Measurements from ENCODE around the gene DNAJC22. TPM values are rescaled to one million over a fixed set of nuclear protein-coding genes. Genes with fewer than 3 reads are reported as not detected.
"Not testable (repeated sequence)": the region's sequence is repeated elsewhere in the genome, so short reads cannot be mapped to it uniquely, and the experiment has no call there.

The DNAJC22 gene
- 50.0 TPM for polyA plus RNA-seq
- long read RNA-seq, donor 1, partial matches to known transcripts: 26 of 26 reads
- long read RNA-seq, donor 1, other reads (novel, unspliced or antisense): 0 of 26 reads
- long read RNA-seq, donor 2, partial matches to known transcripts: 28 of 28 reads
- long read RNA-seq, donor 2, other reads (novel, unspliced or antisense): 0 of 28 reads
- long read RNA-seq, donor 3: 0 reads
- long read RNA-seq, donor 4: 0 reads
- long read RNA-seq, donor 5: 0 reads
- long read RNA-seq, donor 6, partial matches to known transcripts: 15 of 15 reads
- long read RNA-seq, donor 6, other reads (novel, unspliced or antisense): 0 of 15 reads
- long read RNA-seq, donor 7: 0 reads
- long read RNA-seq, donor 8, partial matches to known transcripts: 10 of 10 reads
- long read RNA-seq, donor 8, other reads (novel, unspliced or antisense): 0 of 10 reads
- long read RNA-seq, donor 9, partial matches to known transcripts: 16 of 16 reads
- long read RNA-seq, donor 9, other reads (novel, unspliced or antisense): 0 of 16 reads
- long read RNA-seq, donor 10, partial matches to known transcripts: 9 of 9 reads
- long read RNA-seq, donor 10, other reads (novel, unspliced or antisense): 0 of 9 reads
- long read RNA-seq, donor 11, partial matches to known transcripts: 7 of 7 reads
- long read RNA-seq, donor 11, other reads (novel, unspliced or antisense): 0 of 7 reads

DNA sequence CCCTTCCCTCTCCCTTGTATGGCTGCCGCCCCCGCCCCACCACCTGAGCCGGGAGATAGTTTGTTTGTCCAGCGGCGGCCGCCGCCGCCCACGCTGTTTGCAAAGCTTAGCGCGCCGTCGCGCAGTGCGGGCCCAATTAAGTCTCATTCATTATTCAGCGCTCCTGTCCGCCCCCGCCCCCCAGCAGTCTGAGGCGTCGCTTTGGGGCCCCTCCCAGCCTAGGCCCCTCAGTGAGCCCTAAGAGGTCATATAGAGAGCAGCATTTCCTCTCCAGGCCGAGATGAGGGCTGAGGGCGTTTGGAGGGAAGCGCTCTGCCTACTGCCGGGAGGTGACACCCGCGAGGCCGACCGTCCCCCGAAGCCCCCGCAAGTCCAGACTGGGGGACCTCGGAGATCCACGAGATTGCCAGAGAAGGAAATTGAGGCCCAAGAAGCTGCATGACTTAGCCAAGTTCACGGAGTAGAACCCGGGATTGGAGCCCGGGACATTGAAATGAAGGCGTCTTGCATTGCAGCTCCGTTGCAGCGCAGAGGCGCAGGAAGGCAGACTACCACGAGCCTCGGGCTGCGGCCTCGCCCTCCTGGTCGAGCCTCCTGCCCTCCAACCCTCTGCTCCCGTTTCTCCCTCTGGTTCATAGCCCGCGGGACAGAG is at the start of gene DNAJC22:
TSS of gene DNAJC22 (plus strand) at position 230 of the 652 bp plus-strand sequence. CDS start 1,985 bp downstream, outside the sequence.
- Histone ChIP-seq H3K27me3 (ENCODE audit: control insufficient read depth, insufficient read depth, low read length) (peaks cover 64% of the 10 kb centered on the region), H3K36me3 (ENCODE audit: control insufficient read depth, insufficient read depth, low read length) (peaks cover 4% of the 10 kb centered on the region), H3K9me3 (ENCODE audit: control insufficient read depth, low read depth, low read length) (peaks cover 22% of the 10 kb centered on the region), H3K4me3 (ENCODE audit: low read length) (peak within 1 kb of the TSS; percentile 59), H3K27ac (ENCODE audit: low read length) (no peak within 1 kb of the TSS), H3K4me1 (ENCODE audit: control insufficient read depth, insufficient read depth, low read length) (peaks cover 58% of the 10 kb centered on the region)
- peak in 1 of 2 donors; percentile 46 for DNase-seq
- no CpG with 5 or more reads among the region's 47 CpGs for WGBS (ENCODE audit: insufficient coverage, low lambda C conversion rate)

DNA sequence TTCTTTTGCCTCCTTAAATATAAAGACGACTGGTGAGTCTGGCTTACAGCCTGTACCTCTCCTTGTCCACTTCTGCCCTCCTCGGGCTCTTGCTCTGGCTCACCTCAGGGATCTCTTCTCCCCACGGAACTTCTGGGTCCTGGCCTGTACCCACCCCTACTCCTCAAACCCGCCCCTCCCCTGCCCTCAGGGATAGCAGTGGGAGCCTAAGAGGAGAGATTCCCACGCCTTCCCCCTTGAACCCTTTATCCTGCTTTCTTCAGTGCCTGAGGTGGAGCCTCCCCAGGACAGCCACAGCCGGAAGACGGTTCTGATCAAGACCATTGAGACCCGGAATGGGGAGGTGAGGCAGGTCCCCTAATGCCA is 49.0 kb upstream of the DNAJC22 start:
- H3K4me1 ChIP-seq (ENCODE audit: control insufficient read depth, insufficient read depth, low read length): peaks cover 18% of the 10 kb centered on the region
- peaks cover 71% of the 10 kb centered on the region for H3K27me3 ChIP-seq (ENCODE audit: control insufficient read depth, insufficient read depth, low read length)
- no peak overlapping the region for H3K4me3 ChIP-seq (ENCODE audit: low read length)

DNA sequence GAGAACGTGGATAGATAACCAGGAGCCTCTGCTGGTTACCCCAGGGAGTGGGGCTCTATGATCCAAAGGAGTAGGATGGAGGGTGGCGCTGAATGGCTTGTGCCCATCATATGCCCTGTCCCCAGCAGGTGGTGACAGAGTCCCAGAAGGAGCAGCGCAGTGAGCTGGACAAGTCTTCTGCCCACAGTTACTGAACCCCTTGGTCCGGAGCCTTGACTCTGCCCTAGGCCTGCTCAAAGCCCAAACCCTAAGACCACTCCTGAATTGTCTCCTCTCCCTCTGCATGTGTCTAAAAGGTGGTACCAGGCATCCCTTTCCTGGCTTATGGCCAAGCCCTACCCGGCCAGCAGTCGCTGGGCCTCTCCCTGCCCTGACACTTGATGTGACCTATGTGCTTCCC is 48.5 kb upstream of the DNAJC22 start:
- Histone ChIP-seq H3K27ac (ENCODE audit: low read length) (no peak overlapping the region), H3K27me3 (ENCODE audit: control insufficient read depth, insufficient read depth, low read length) (peaks cover 71% of the 10 kb centered on the region), H3K36me3 (ENCODE audit: control insufficient read depth, insufficient read depth, low read length) (no peaks in the 10 kb centered on the region), H3K9me3 (ENCODE audit: control insufficient read depth, low read depth, low read length) (peaks cover 20% of the 10 kb centered on the region), H3K4me1 (ENCODE audit: control insufficient read depth, insufficient read depth, low read length) (peaks cover 18% of the 10 kb centered on the region), H3K4me3 (ENCODE audit: low read length) (no peak overlapping the region)
- DNase-seq: no peak
- WGBS (ENCODE audit: insufficient coverage, low lambda C conversion rate): 29% methylated on average over 1 of the region's 6 CpGs

More for the DNA sequence above, 49.0 kb upstream of the DNAJC22 start:
- DNase-seq: no peak
- WGBS (ENCODE audit: insufficient coverage, low lambda C conversion rate): no CpG with 5 or more reads among the region's 8 CpGs
- no peak overlapping the region for H3K27ac ChIP-seq (ENCODE audit: low read length)
- H3K36me3 ChIP-seq (ENCODE audit: control insufficient read depth, insufficient read depth, low read length): no peaks in the 10 kb centered on the region
- H3K9me3 ChIP-seq (ENCODE audit: control insufficient read depth, low read depth, low read length): peaks cover 20% of the 10 kb centered on the region

DNA sequence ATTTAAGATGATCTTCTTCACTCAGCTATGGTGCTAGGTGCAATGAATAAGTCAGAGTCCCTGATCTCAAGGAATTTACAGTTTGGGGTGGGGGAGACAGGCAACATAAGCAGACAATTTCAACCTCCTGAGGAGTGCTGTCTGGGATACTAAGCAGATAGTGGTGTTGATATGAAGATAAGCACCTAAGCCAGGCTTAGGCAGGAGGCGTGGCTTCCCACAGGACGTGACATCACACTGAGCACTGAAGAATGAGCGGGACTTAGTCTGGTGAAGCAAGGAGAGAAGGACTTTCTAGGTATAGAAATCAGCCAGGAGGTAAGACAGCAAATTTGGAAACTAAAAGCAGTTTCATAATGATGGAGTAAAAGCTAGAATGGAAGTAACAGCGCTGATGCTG is 44.9 kb upstream of the DNAJC22 start:
- Histone ChIP-seq H3K27ac (ENCODE audit: low read length) (no peak overlapping the region), H3K4me3 (ENCODE audit: low read length) (no peak overlapping the region), H3K4me1 (ENCODE audit: control insufficient read depth, insufficient read depth, low read length) (peaks cover 10% of the 10 kb centered on the region), H3K36me3 (ENCODE audit: control insufficient read depth, insufficient read depth, low read length) (no peaks in the 10 kb centered on the region), H3K27me3 (ENCODE audit: control insufficient read depth, insufficient read depth, low read length) (peaks cover 49% of the 10 kb centered on the region), H3K9me3 (ENCODE audit: control insufficient read depth, low read depth, low read length) (peaks cover 5% of the 10 kb centered on the region)
- WGBS (ENCODE audit: insufficient coverage, low lambda C conversion rate): 53% methylated on average over 4 of the region's 4 CpGs
- no peak for DNase-seq

DNA sequence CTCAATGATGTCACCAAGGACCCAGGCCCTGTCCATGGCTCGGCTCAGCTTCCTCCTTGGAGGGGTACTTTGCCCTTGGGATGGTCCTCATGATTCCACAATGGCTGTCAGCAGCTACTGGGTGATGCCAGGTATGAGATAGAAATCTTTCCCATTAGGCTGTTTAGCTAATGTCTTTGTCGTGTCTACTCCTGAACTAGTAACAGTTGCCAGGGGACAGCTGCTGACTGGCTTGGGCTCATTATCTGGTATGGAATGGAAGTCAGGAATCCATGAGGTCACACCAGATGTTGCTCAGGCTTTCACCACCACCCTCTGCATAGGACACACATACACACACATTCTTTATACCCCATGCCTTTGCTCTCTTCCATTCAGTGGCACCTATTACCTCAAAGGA is 42.5 kb upstream of the DNAJC22 start:
- Histone ChIP-seq H3K9me3 (ENCODE audit: control insufficient read depth, low read depth, low read length) (no peaks in the 10 kb centered on the region), H3K27ac (ENCODE audit: low read length) (no peak overlapping the region), H3K27me3 (ENCODE audit: control insufficient read depth, insufficient read depth, low read length) (peaks cover 26% of the 10 kb centered on the region), H3K36me3 (ENCODE audit: control insufficient read depth, insufficient read depth, low read length) (no peaks in the 10 kb centered on the region), H3K4me3 (ENCODE audit: low read length) (no peak overlapping the region), H3K4me1 (ENCODE audit: control insufficient read depth, insufficient read depth, low read length) (no peaks in the 10 kb centered on the region)
- WGBS (ENCODE audit: insufficient coverage, low lambda C conversion rate): no CpG with 5 or more reads among the region's 2 CpGs
- DNase-seq: no peak

DNA sequence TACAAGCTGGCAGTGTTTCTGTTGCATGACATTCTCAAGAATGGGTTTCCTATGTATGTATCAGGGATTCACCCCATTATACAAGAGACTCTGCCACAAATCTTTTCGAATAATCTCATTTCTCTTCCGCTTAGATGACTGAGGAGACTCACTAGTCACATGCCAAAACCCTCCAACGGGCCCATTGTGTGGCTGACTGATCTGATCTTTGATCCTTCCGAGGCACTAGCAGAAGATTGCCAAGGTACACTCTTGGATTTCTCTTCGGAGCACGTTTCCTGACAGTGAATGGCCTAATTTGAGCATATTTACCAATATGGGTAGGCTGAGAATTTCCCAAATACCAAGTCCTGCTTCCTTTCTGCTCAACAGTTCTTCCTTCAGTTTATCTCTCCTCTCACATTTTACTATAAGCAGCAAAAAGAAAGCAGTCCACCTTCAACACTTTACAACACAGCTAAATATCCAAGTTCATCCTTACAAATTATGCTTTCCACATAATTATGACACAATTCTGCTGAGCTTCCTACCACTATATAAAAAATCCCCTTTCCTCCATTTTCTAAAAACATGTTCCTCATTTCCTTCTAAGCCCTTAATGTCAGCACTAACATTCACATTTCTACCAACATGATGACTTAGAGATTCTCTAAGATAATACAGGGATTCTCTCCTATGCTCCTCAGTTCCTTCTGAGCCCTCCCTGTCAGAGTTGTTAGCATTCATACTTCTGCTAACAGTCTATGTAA is 40.8 kb upstream of the DNAJC22 start:
- H3K27ac ChIP-seq (ENCODE audit: low read length): no peak overlapping the region
- no peaks in the 10 kb centered on the region for H3K36me3 ChIP-seq (ENCODE audit: control insufficient read depth, insufficient read depth, low read length)
- no peaks in the 10 kb centered on the region for H3K9me3 ChIP-seq (ENCODE audit: control insufficient read depth, low read depth, low read length)
- H3K27me3 ChIP-seq (ENCODE audit: control insufficient read depth, insufficient read depth, low read length): peaks cover 30% of the 10 kb centered on the region
- H3K4me1 ChIP-seq (ENCODE audit: control insufficient read depth, insufficient read depth, low read length): no peaks in the 10 kb centered on the region
- no CpG with 5 or more reads among the region's 6 CpGs for WGBS (ENCODE audit: insufficient coverage, low lambda C conversion rate)
- DNase-seq: no peak
- no peak overlapping the region for H3K4me3 ChIP-seq (ENCODE audit: low read length)

DNA sequence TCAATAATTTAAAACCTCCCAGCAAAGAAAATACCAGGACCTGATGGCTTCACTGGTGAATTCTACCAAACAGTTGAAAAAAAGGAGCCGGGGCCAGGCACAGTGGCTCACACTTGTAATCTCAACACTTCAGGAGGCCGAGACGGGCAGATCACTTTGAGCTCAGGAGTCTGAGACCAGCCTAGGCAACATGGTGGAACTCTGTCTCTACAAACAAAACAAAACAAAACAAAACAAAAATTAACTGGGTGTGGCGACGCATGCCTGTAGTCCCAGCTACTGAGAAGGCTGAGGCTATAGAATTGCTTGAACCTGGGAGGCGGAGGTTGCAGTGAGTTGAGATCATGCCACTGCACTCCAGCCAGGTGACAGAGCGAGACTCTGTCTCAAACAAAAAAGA is 37.3 kb upstream of the DNAJC22 start:
- WGBS (ENCODE audit: insufficient coverage, low lambda C conversion rate): 80% methylated on average over 3 of the region's 7 CpGs
- no peak overlapping the region for H3K4me3 ChIP-seq (ENCODE audit: low read length)
- DNase-seq: no peak
- H3K4me1 ChIP-seq (ENCODE audit: control insufficient read depth, insufficient read depth, low read length): no peaks in the 10 kb centered on the region
- no peak overlapping the region for H3K27ac ChIP-seq (ENCODE audit: low read length)
- no peaks in the 10 kb centered on the region for H3K36me3 ChIP-seq (ENCODE audit: control insufficient read depth, insufficient read depth, low read length)
- no peaks in the 10 kb centered on the region for H3K9me3 ChIP-seq (ENCODE audit: control insufficient read depth, low read depth, low read length)
- H3K27me3 ChIP-seq (ENCODE audit: control insufficient read depth, insufficient read depth, low read length): peaks cover 15% of the 10 kb centered on the region

DNA sequence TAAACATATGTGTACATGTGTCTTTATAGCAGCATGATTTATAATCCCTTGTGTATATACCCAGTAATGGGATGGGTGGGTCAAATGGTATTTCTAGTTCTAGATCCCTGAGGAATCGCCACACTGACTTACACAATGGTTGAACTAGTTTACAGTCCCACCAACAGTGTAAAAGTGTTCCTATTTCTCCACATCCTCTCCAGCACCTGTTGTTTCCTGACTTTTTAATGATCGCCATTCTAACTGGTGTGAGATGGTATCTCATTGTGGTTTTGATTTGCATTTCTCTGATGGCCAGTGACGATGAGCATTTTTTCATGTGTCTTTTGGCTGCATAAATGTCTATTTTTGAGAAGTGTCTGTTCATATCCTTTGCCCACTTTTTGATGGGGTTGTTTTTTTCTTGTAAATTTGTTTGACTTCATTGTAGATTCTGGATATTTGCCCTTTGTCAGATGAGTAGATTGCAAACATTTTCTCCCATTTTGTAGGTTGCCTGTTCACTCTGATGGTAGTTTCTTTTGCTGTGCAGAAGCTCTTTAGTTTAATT is 36.2 kb upstream of the DNAJC22 start:
- not testable (repeated sequence) for DNase-seq; H3K9me3 ChIP-seq (ENCODE audit: control insufficient read depth, low read depth, low read length); H3K36me3 ChIP-seq (ENCODE audit: control insufficient read depth, insufficient read depth, low read length); H3K4me1 ChIP-seq (ENCODE audit: control insufficient read depth, insufficient read depth, low read length); H3K27ac ChIP-seq (ENCODE audit: low read length); H3K4me3 ChIP-seq (ENCODE audit: low read length)
- no CpG with 5 or more reads among the region's 3 CpGs for WGBS (ENCODE audit: insufficient coverage, low lambda C conversion rate)
- H3K27me3 ChIP-seq (ENCODE audit: control insufficient read depth, insufficient read depth, low read length): peaks cover 14% of the 10 kb centered on the region

DNA sequence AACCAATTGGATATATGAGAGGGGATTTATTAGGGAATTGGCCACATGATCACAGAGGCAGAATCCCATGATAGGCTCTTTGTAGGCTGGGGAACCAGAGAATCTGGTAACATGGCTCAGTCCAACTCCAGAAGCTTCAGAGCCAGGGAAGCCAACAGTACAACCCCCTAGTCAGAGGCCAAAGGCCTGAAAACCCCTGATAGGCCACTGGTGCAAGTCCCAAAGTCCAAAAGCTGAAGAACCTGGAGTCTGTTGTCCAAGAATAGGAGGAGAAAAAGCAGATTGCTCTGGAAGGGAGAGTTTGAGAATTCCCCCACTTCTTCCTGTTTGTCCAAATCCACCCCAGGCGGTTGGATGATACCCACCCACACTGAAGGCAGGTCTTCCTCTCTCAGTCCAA is 31.9 kb upstream of the DNAJC22 start:
- no peak overlapping the region for H3K4me3 ChIP-seq (ENCODE audit: low read length)
- DNase-seq: peak in 1 of 2 donors; percentile 61
- no peaks in the 10 kb centered on the region for H3K36me3 ChIP-seq (ENCODE audit: control insufficient read depth, insufficient read depth, low read length)
- no peaks in the 10 kb centered on the region for H3K4me1 ChIP-seq (ENCODE audit: control insufficient read depth, insufficient read depth, low read length)
- no CpG with 5 or more reads among the region's 1 CpG for WGBS (ENCODE audit: insufficient coverage, low lambda C conversion rate)
- no peak overlapping the region for H3K27ac ChIP-seq (ENCODE audit: low read length)
- no peaks in the 10 kb centered on the region for H3K9me3 ChIP-seq (ENCODE audit: control insufficient read depth, low read depth, low read length)
- peaks cover 2% of the 10 kb centered on the region for H3K27me3 ChIP-seq (ENCODE audit: control insufficient read depth, insufficient read depth, low read length)

DNA sequence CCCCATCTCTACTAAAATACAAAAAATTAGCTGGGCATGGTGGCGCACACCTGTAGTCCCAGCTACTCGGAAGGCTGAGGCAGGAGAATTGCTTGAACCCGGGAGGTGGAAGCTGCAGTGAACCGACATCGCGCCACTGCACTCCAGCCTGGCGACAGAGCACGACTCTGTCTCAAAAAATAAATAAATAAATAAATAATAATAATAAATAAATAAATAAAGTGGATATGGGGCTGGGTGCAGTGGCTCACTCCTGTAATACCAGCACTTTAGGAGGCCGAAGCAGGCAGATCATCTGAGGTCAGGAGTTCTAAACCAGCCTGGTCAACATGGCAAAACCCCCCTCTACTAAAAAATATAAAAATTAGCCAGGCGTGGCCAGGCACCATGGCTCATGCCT is 29.6 kb upstream of the DNAJC22 start:
- H3K9me3 ChIP-seq (ENCODE audit: control insufficient read depth, low read depth, low read length); H3K4me3 ChIP-seq (ENCODE audit: low read length); H3K4me1 ChIP-seq (ENCODE audit: control insufficient read depth, insufficient read depth, low read length); DNase-seq; H3K27me3 ChIP-seq (ENCODE audit: control insufficient read depth, insufficient read depth, low read length); H3K27ac ChIP-seq (ENCODE audit: low read length); H3K36me3 ChIP-seq (ENCODE audit: control insufficient read depth, insufficient read depth, low read length): not testable (repeated sequence)
- WGBS (ENCODE audit: insufficient coverage, low lambda C conversion rate): no CpG with 5 or more reads among the region's 10 CpGs

Data from large intestine (tissue), 12 donors.